ENCODE data around the gene SCLY.

Gene SCLY

GRCh38 chr2:238055841-238056240 is 5.0 kb upstream of the SCLY start:
- TF ChIP-seq GATA2 (IDR thresholded peaks at IDR 0.05; ENCODE audit: low read depth, low read length): no peak
- no peak for TF ChIP-seq GATA3 (IDR thresholded peaks at IDR 0.05; ENCODE audit: low read depth, low read length)

GRCh38 chr2:238059505-238059904 is 1.3 kb upstream of the SCLY start:
- TF ChIP-seq GATA3 (IDR thresholded peaks at IDR 0.05; ENCODE audit: low read depth, low read length) (no peak), GATA2 (IDR thresholded peaks at IDR 0.05; ENCODE audit: low read depth, low read length) (no peak)

GRCh38 chr2:238060096-238060541 is 682 bp upstream of the SCLY start:
- TF ChIP-seq GATA3 (IDR thresholded peaks at IDR 0.05; ENCODE audit: low read depth, low read length): no peak
- no peak for TF ChIP-seq GATA2 (IDR thresholded peaks at IDR 0.05; ENCODE audit: low read depth, low read length)

GRCh38 chr2:238061315-238062202 is 758 bp downstream of the SCLY start:
- TF ChIP-seq GATA2 (IDR thresholded peaks at IDR 0.05; ENCODE audit: low read depth, low read length) (no peak), GATA3 (IDR thresholded peaks at IDR 0.05; ENCODE audit: low read depth, low read length) (no peak)

GRCh38 chr2:238063414-238064189 is 2.8 kb downstream of the SCLY start:
- no peak for TF ChIP-seq GATA2 (IDR thresholded peaks at IDR 0.05; ENCODE audit: low read depth, low read length)
- no peak for TF ChIP-seq GATA3 (IDR thresholded peaks at IDR 0.05; ENCODE audit: low read depth, low read length)

- TF ChIP-seq GATA3 (IDR thresholded peaks at IDR 0.05; ENCODE audit: low read depth, low read length) (no peak), GATA2 (IDR thresholded peaks at IDR 0.05; ENCODE audit: low read depth, low read length) (no peak)
These were observed 3.6 kb downstream of the SCLY start for GRCh38 chr2:238064376-238064775.

GRCh38 chr2:238065071-238065846 is 4.5 kb downstream of the SCLY start:
- TF ChIP-seq GATA3 (IDR thresholded peaks at IDR 0.05; ENCODE audit: low read depth, low read length) (no peak), GATA2 (IDR thresholded peaks at IDR 0.05; ENCODE audit: low read depth, low read length) (no peak)

- TF ChIP-seq GATA2 (IDR thresholded peaks at IDR 0.05; ENCODE audit: low read depth, low read length) (no peak), GATA3 (IDR thresholded peaks at IDR 0.05; ENCODE audit: low read depth, low read length) (no peak)
These were observed 5.4 kb downstream of the SCLY start for GRCh38 chr2:238066218-238066617.

- TF ChIP-seq GATA2 (IDR thresholded peaks at IDR 0.05; ENCODE audit: low read depth, low read length): no peak
- no peak for TF ChIP-seq GATA3 (IDR thresholded peaks at IDR 0.05; ENCODE audit: low read depth, low read length)
These were observed 7.1 kb downstream of the SCLY start for GRCh38 chr2:238067939-238068338.

- TF ChIP-seq GATA3 (IDR thresholded peaks at IDR 0.05; ENCODE audit: low read depth, low read length) (no peak), GATA2 (IDR thresholded peaks at IDR 0.05; ENCODE audit: low read depth, low read length) (no peak)
These were observed 8.4 kb downstream of the SCLY start for GRCh38 chr2:238069021-238069709.

GRCh38 chr2:238069877-238070276 is 9.1 kb downstream of the SCLY start:
- TF ChIP-seq GATA2 (IDR thresholded peaks at IDR 0.05; ENCODE audit: low read depth, low read length) (no peak), GATA3 (IDR thresholded peaks at IDR 0.05; ENCODE audit: low read depth, low read length) (no peak)

GRCh38 chr2:238075397-238075796 is 14.6 kb downstream of the SCLY start:
- TF ChIP-seq GATA3 (IDR thresholded peaks at IDR 0.05; ENCODE audit: low read depth, low read length): no peak
- TF ChIP-seq GATA2 (IDR thresholded peaks at IDR 0.05; ENCODE audit: low read depth, low read length): no peak

- TF ChIP-seq GATA3 (IDR thresholded peaks at IDR 0.05; ENCODE audit: low read depth, low read length): no peak
These were observed 16.5 kb downstream of the SCLY start for GRCh38 chr2:238077292-238077691.

All from SH-SY5Y (cell line).